HG03469 (cell line): Measurements from ENCODE around the gene H2BW2.
"Not testable (repeated sequence)": the region's sequence is repeated elsewhere in the genome, so short reads cannot be mapped to it uniquely, and the experiment has no call there.

Source experiments
- ATAC-seq: cut with Tn5 transposase; IDR thresholded peaks from one replicate; pipeline ENCODE4 v1.9.1; 2021; ENCODE audit warnings: mild to moderate bottlenecking, moderate library complexity, moderate number of reproducible peaks; ENCODE audit not compliant: unreplicated experiment

Gene H2BW2

GRCh38 chrX:104039689-104040505, at the start of gene H2BW2:
Gene H2BW2, plus strand, starts transcription at chrX:104039956. Its CDS starts 39 bp downstream, at chrX:104039995.
- no peak for ATAC-seq

- ATAC-seq = no peak
These were observed 40.5 kb upstream of the H2BW2 start for GRCh38 chrX:103999234-103999633.

DNA sequence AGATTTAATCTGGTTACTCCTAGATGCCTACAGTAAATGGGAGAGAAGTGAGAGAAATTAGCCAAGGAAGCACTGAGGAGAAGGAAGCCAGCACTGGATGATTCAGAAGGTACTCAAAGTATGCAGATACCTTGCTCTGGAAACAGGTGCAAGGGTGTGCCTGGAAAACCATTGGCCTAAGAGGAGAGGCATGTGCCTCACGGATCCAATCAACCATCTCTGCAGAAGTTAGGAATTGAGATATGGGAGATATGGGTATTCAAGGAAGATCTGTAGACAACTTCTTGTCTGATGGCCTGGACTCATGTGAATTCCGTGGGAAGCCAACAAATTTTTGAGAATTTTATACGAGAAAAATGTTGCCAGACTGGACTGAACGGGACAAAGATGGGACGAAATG, 30.9 kb upstream of the H2BW2 start:
- ATAC-seq = no peak

GRCh38 chrX:104013158-104013557, 26.6 kb upstream of the H2BW2 start:
- ATAC-seq = no peak

GRCh38 chrX:104013606-104014005, 26.1 kb upstream of the H2BW2 start, which contains the start of gene H2BW1:
Gene H2BW1, minus strand, starts transcription at chrX:104013708. Its CDS starts 132 bp downstream, at chrX:104013576.
- no peak for ATAC-seq

- not testable (repeated sequence) for ATAC-seq
These were observed 24.2 kb upstream of the H2BW2 start for GRCh38 chrX:104015576-104015975.

DNA sequence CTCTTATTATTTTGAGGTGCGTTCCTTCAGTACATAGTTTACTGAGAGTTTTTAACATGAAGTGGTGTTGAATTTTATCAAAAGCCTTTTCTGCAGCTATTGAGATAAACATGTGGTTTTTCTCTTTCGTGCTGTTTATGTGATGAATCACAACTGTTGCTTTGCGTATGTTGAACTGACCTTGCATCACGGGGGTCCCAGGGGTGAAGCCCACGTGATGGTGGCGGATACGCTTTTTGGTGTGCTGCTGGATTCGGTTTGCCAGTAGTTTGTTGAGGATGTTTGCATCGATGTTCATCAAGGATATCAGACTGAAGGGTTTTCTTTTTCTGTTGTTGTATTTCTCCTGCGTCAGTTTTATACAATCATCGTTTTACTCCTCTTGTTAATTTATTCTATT, 21.6 kb upstream of the H2BW2 start:
- ATAC-seq = no peak

GRCh38 chrX:104041003-104041402, 1.2 kb downstream of the H2BW2 start:
- ATAC-seq = no peak

- no peak for ATAC-seq
These were observed 5.9 kb downstream of the H2BW2 start for GRCh38 chrX:104045642-104046041.

DNA sequence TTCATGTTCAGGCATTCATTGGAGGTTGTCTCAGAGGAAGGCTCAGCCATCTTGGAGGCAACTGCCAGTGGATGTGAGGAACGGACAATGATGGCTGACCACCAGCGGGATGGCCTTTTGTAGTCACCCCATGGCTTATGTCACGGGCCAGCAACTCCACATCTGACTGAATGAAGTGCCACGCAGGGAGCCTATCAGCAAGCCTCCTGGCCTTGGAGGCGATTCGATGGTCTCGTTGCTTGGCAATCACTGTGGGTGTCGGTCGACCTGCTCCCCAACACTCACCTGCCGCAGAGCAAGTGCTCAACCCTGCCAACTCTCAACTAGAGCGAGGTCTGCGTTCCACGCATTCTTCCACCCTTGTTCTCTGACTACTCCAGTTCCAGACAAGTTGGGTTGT, 7.4 kb downstream of the H2BW2 start:
- ATAC-seq = no peak

DNA sequence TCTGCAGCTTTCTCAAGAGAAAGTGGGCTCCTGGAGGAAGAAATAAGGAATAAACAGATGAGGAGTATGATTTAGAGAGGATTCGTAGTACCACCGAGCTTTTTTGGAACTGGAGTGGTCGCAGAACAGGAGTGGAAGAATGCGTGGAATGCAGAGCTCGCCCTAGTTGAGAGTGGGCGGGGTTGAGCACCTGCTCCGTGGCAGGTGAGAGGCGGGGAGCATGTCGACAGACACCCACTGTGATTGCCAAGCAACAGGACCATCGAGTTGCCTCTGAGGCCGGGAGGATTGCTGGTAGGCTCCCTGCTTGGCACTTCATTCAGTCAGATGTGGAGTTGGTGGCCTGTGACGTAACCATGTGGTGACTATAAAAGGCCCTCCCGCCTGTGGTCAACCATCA, 15.2 kb downstream of the H2BW2 start:
- not testable (repeated sequence) for ATAC-seq

DNA sequence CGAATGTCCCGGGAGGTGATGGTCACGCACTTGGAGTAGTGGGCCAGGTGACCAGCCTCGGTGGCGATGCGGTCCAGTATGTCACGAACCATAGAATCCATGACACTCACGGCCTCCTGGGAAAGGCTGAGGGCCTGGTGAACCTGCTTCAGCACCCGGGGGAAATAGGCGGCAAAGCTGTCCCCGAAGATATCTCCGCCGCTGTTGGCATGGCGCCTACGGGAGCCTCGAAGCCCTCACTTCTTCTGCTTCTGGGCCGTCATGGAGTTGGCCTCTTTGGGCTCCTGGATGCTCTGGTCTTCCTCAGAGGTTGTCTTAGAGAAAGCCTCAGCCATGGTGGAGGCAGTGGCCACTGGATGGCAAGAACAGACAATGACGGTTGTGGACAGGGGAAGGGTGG, 22.9 kb downstream of the H2BW2 start:
- ATAC-seq = not testable (repeated sequence)

DNA sequence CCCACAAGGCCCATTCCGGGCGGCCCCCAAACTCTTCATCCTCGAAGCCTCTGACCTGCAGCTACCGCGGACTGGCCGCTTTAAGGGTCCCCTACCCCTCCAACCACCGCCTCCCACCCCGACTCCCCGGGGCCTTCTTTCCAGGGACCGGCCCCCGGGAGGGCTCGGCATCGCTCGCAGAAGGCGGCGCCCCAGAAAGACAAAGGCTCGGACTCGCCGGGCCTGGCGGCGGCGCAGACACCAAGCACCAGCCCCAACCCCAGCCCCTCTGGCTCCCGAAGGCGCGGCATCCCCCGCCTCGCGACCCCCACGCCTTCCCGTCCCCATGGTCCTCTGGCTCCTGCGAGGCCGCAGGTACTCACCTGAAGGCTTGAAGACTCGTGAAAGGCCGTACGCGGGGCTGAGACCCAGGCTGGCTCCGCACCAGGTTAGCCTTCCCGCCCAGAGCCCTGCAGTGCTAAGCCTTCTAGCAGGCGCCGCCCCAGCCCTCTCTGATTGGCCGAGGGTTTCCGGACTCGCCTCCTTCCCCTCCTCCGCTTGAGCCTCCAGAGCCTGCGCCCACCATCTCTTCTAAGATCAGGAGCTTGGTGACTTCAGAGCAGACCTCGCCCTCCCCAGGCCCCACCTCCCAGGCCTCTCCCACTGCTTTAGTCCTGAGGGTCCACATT, 36.2 kb downstream of the H2BW2 start, which contains the start of gene TMSB15C:
TMSB15C (minus strand) TSS at position 459 of the 668 bp plus-strand sequence.
- peak; percentile 96 for ATAC-seq

DNA sequence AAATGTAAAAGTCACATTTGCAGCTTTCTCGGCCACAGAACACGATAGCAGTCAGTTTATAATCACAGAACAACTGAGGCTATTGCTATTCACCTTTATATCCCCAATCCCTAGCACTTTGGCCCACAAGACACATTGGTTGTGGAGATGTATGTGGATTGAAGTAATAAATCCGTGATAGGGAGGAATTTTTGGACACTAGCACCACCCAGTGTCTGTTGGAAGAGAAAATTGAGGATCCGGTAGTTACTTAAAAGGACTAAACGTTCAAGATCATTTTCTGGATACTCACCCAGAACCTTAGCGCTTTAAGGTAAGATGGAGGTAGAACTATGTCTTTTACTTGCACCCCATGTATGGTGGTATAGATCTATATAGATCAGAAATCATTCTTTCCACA, 38.1 kb downstream of the H2BW2 start:
- not testable (repeated sequence) for ATAC-seq

- ATAC-seq = no peak
These were observed 44.3 kb downstream of the H2BW2 start for GRCh38 chrX:104084063-104084462.

GRCh38 chrX:104084534-104085277, 45.0 kb downstream of the H2BW2 start:
- ATAC-seq = no peak

GRCh38 chrX:104085477-104085876, 45.7 kb downstream of the H2BW2 start:
- ATAC-seq = no peak

DNA sequence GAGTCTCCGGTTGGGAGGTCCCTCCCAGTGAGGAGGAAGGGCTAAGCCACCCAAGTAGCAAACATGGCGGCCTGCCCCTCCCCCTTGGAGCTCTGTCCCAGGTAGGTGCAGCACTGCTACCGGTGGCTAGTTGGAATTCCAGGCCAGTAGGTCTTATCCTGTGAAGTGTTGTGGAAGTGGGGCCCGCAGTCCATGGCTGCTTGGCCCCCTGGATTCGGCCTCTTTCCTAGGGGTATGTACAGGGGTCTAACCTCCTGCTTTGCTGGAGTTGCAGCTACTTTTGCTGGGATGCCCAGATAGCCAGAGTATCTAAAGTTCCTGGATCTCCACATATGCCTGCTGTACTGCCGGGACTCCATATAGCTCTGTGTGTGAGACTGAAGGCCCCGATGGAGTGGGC, 46.2 kb downstream of the H2BW2 start:
- no peak for ATAC-seq
